Activated CD8-positive, alpha-beta T cell treated with anti-CD3 and anti-CD28 coated beads, Interleukin-2, amount 10 ng/mL, durations not matched to agents 7 days and 5 days (primary cell): ENCODE measurements around the gene ATP13A4. TPM values are rescaled to one million over a fixed set of nuclear protein-coding genes. Genes with fewer than 3 reads are reported as not detected.

Source experiments
- ATAC-seq: fragments of 150-1000 bp; cut with Tn5 transposase; one replicate; pipeline ENCODE4 v1.10.0; 2021; ENCODE audit warnings: moderate library complexity
- CTCF ChIA-PET: fragments of 350-600 bp; sonication (Branson Sonifier 250); formaldehyde crosslinking; loops from one replicate; lab custom pipeline; 2021; ENCODE audit warnings: antibody characterized with exemption; lab: Charles Lee
- POLR2A ChIA-PET: fragments of 350-600 bp; sonication (Branson Sonifier 250); formaldehyde crosslinking; loops from one replicate; lab custom pipeline; 2021; ENCODE audit warnings: antibody characterized with exemption; lab: Charles Lee
- DNase-seq: peaks from one replicate; pipeline ENCODE4 v3.0.0-alpha.2; 2020
- H3K27ac Mint-ChIP-seq: one replicate; pipeline ENCODE4 v1.8.0; 2021; ENCODE audit warnings: mild to moderate bottlenecking, mixed read lengths
- H3K27me3 Mint-ChIP-seq: one replicate; pipeline ENCODE4 v1.8.0; 2021; ENCODE audit warnings: low read depth, mixed read lengths
- H3K36me3 Mint-ChIP-seq: one replicate; pipeline ENCODE4 v1.8.0; 2021; ENCODE audit warnings: low read depth, mixed read lengths
- H3K4me1 Mint-ChIP-seq: one replicate; pipeline ENCODE4 v1.8.0; 2021; ENCODE audit warnings: low read depth, mixed read lengths
- H3K4me3 Mint-ChIP-seq: one replicate; pipeline ENCODE4 v1.8.0; 2021; ENCODE audit warnings: mild to moderate bottlenecking, mixed read lengths
- H3K9me3 Mint-ChIP-seq: one replicate; pipeline ENCODE4 v1.8.0; 2022; ENCODE audit warnings: mixed read lengths; ENCODE audit not compliant: insufficient read depth
- total RNA-seq, 2 experiments: library from RNA; stranded (reverse); gene quantifications; one replicate each; pipeline ENCODE4 v1.2.3, GENCODE V29; 2021

ATP13A4 gene
- total RNA-seq, 2 experiments from 2014 or later = 1.8 to 2.4 TPM

DNA sequence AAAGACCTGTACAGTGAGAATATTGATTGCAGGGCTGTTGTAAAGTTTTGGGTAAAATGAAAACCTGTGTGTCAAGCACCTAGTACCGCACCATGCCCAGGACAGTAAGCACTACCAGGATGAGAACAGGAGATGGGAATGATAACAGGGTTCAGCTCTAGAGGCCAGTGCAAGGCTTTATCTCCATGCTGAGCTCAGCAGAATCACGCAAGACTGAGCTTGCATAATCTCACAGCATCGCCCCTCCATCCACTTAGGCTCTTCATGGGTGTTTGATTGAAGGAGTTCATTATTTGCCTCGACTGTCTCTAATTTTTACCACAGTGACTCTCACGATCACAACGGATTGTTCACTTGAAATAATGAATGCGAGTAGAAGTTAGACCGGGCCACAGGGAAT, 179.1 kb downstream of the ATP13A4 start:
- peaks cover 2% of the 10 kb centered on the region for H3K4me1 Mint-ChIP-seq

DNA sequence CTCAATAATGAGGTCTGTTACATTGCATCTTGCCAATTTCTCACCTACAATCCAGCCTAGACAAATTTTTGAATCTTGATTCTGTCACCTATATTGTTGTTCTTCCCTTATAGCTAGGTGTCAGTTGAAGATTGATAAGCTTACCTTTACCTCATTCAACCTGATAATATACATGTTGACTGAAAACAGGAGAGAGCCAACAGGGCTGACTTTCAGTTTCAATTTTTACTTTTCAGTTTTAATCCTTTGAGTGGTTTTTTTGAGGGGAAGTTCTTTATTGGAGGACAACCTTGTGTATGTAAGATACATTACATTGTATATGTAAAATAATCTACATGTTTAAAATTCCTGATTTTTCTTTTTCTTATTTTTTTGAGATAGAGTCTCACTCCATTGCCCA, 181.9 kb downstream of the ATP13A4 start:
- Mint-ChIP-seq H3K36me3 (no peaks in the 10 kb centered on the region), H3K9me3 (no peaks in the 10 kb centered on the region), H3K4me3 (no peak overlapping the region), H3K4me1 (peaks cover 2% of the 10 kb centered on the region), H3K27ac (no peak overlapping the region), H3K27me3 (peaks cover 6% of the 10 kb centered on the region)
- CTCF ChIA-PET = no interaction called here
- no peak for ATAC-seq
- no peak for DNase-seq
- POLR2A ChIA-PET = no interaction called here

More for the DNA sequence above, 179.1 kb downstream of the ATP13A4 start:
- Mint-ChIP-seq H3K27ac (no peak overlapping the region), H3K36me3 (no peaks in the 10 kb centered on the region), H3K4me3 (no peak overlapping the region), H3K27me3 (peaks cover 9% of the 10 kb centered on the region), H3K9me3 (no peaks in the 10 kb centered on the region)
- ChIA-PET POLR2A (no interaction called here), CTCF (no interaction called here)
- DNase-seq (no peak), ATAC-seq (no peak)

DNA sequence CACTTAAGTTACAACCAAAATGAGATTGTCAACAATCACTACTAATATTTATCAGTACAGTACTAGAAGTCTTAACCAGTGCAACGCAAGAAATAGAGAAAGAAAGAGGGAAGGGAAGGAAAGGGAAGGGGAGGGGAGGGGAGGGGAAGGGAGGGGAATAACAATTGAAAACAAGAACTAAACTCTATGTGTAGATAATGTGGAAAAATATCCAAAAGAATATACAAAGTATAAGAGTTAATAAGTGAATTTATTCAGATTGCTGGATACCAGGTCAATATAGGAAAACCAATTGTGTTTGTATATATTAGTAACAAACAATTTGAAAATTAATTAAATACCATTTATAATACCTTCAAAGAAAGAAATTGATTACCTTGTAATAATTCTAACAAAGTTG, 186.8 kb downstream of the ATP13A4 start:
- no peaks in the 10 kb centered on the region for H3K9me3 Mint-ChIP-seq
- ChIA-PET POLR2A (no interaction called here), CTCF (no interaction called here)
- DNase-seq (no peak), ATAC-seq (no peak)
- H3K27me3 Mint-ChIP-seq = peaks cover 10% of the 10 kb centered on the region
- H3K4me3 Mint-ChIP-seq = no peak overlapping the region
- no peaks in the 10 kb centered on the region for H3K36me3 Mint-ChIP-seq
- H3K4me1 Mint-ChIP-seq = peaks cover 2% of the 10 kb centered on the region
- no peak overlapping the region for H3K27ac Mint-ChIP-seq

DNA sequence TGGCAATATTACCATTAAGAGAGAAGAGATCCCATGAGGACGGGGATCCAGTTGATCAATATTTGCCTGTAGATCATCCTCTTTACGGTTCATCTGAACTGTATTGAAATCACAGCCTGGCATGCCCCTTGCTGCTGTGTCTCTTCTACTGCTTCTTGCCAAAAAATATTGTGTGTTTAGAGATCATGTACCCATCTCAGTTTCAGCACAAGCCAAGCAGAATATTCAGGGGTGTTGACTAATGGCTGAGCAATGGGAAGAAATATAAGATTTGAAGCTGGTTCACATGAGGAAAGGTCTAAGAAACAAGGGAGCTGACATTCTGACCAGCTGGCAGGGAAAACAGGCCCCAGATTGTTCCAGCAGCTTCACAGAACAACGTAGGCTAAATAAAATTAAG, 197.4 kb downstream of the ATP13A4 start:
- ATAC-seq = no peak
- Mint-ChIP-seq H3K4me3 (no peak overlapping the region), H3K27ac (no peak overlapping the region), H3K4me1 (peaks cover 4% of the 10 kb centered on the region), H3K27me3 (peaks cover 4% of the 10 kb centered on the region), H3K36me3 (no peaks in the 10 kb centered on the region), H3K9me3 (no peaks in the 10 kb centered on the region)
- POLR2A ChIA-PET = no interaction called here
- no peak for DNase-seq
- CTCF ChIA-PET = no interaction called here

DNA sequence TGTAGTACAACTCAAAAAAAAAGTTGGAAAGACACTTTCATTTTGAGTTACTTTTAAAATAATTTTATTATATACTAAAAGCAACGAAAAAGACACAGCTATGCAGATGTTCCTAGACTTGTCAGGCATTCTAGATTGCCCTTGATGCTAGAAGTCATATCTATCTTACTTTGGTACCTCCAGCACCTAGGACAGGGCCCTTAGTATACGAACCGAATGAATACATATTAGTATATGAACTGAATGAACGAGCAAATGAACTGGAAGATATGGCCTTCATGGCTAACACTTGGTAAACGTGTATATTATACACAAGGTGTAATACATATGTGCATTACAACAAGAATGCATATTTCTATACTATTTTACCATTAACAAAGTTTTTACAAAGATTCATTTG, 200.3 kb downstream of the ATP13A4 start:
- Mint-ChIP-seq H3K9me3 (no peaks in the 10 kb centered on the region), H3K4me3 (no peak overlapping the region), H3K4me1 (no peaks in the 10 kb centered on the region), H3K27me3 (no peaks in the 10 kb centered on the region), H3K27ac (no peak overlapping the region), H3K36me3 (no peaks in the 10 kb centered on the region)
- no peak for DNase-seq
- ATAC-seq = no peak
- ChIA-PET POLR2A (interaction anchor here (0.7 kb wide), 1 partner anchor 432 kb away, joined by 4 read pairs; no protein-coding TSS in a partner anchor), CTCF (no interaction called here)

Other genes starting within 250 kb of the ATP13A4 start
- gene ATP13A5, start 176.1 kb downstream of the ATP13A4 start, total RNA-seq = not detected
- 10 to 100 TPM; 61.3 TPM for gene OPA1, start 38.3 kb upstream of the ATP13A4 start, total RNA-seq